ENCODE data around the gene TMEM108. TPM values are rescaled to one million over a fixed set of nuclear protein-coding genes. Genes with fewer than 3 reads are reported as not detected.

The TMEM108 gene
- total and polyA plus RNA-seq, 2 of the 4 experiments (the other 2 are of a cell fraction), result 0.18 to 2.2 TPM

DNA sequence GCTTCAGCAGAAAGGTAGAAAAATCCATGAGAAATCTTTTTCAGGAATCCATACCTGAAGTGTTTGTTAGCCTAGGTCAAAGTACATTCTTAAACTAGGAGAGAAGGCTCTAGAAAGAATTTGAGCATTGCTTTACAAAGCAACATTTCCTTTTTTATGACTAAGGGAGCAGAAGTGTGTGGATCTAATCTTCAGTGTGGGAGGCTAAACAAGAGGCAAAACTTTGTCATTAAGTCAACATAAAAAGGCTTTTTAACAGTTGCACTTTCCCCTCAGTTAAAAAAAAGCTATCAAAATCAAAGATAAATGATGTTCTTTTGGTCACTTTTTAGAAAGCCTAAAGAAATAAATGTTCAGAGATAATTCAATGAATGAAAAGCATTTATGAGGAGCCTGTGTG is 154.8 kb downstream of the TMEM108 start:
- ChIA-PET CTCF (interaction anchor here (0.5 kb wide), 1 partner anchor 142 kb away, joined by 5 read pairs; no protein-coding TSS in a partner anchor), POLR2A (ENCODE audit: unreplicated experiment) (no interaction called here)
- Histone ChIP-seq H2BK15ac (ENCODE audit: low read depth, low read length) (no peak overlapping the region), H4K20me1 (ENCODE audit: insufficient read depth, low read length) (no peaks in the 10 kb centered on the region), H3K9ac (ENCODE audit: low read depth, low read length) (no peak overlapping the region), H2AFZ (replicated peaks; ENCODE audit: low read length, poor library complexity) (no peak overlapping the region), H4K8ac (ENCODE audit: low read depth in 2 of 2, low read length in 2 of 2) (no peak overlapping the region), H3K4ac (ENCODE audit: low read depth, low read length) (no peak overlapping the region), H4K91ac (ENCODE audit: insufficient read depth, low read depth, low read length) (no peak overlapping the region), H4K5ac (ENCODE audit: low read depth, low read length) (no peak overlapping the region), H3K14ac (replicated peaks; ENCODE audit: low read depth, low read length) (no peak overlapping the region), H3K9me3 (ENCODE audit: control insufficient read depth, insufficient read depth, low read length) (no peaks in the 10 kb centered on the region), H3K18ac (ENCODE audit: low read depth, low read length) (no peak overlapping the region), H2BK120ac (ENCODE audit: low read depth, low read length) (no peak overlapping the region), H3K4me2 (ENCODE audit: low read depth, low read length) (no peak overlapping the region), H2AK5ac (ENCODE audit: low read depth, low read length) (no peak overlapping the region), H3K56ac (ENCODE audit: extremely low read depth, insufficient read depth, low read length) (no peak overlapping the region), H3K9me1 (ENCODE audit: insufficient read depth, low read length) (no peaks in the 10 kb centered on the region), H3K27me3 (ENCODE audit: control insufficient read depth, insufficient read depth, low read length) (no peaks in the 10 kb centered on the region), H2BK5ac (ENCODE audit: low read depth, low read length, poor library complexity, severe bottlenecking) (no peak overlapping the region), H3K36me3 (ENCODE audit: control insufficient read depth, insufficient read depth, low read length) (no peaks in the 10 kb centered on the region), H3K79me1 (ENCODE audit: low read depth in 1 of 2, low read length in 2 of 2) (no peaks in the 10 kb centered on the region), H2BK20ac (ENCODE audit: low read depth, low read length) (no peak overlapping the region), H3K23ac (ENCODE audit: low read depth, low read length) (no peak overlapping the region), H3K4me1 (ENCODE audit: control insufficient read depth, insufficient read depth, low read length) (no peaks in the 10 kb centered on the region), H2AK9ac (replicated peaks; ENCODE audit: low read depth, low read length, poor library complexity) (no peak overlapping the region), H3K27ac (ENCODE audit: insufficient read depth, low read length) (no peak overlapping the region), H3K4me3 (ENCODE audit: insufficient read depth, low read depth, low read length) (no peak overlapping the region)
- no peak for ATAC-seq (ENCODE audit: low read depth)
- TF ChIP-seq CTCF (conservative IDR thresholded peaks at IDR 0.05; ENCODE audit: low read depth, low read length), result no peak
- intact Hi-C loops (cut with micrococcal nuclease), result no loop called here
- no peak for DNase-seq
- dilution Hi-C loops (cut with HindIII; ENCODE audit: low sequenced_read_pairs, unreplicated experiment), result no loop called here
- BruUV-seq (replicated peaks), result no TSS peak
- in situ Hi-C loops (cut with MboI; ENCODE audit: low sequenced_read_pairs), result no loop called here
